ENCODE measurements around the gene PPM1B.
"Not testable (repeated sequence)": the region's sequence is repeated elsewhere in the genome, so short reads cannot be mapped to it uniquely, and the experiment has no call there.

PPM1B gene

DNA sequence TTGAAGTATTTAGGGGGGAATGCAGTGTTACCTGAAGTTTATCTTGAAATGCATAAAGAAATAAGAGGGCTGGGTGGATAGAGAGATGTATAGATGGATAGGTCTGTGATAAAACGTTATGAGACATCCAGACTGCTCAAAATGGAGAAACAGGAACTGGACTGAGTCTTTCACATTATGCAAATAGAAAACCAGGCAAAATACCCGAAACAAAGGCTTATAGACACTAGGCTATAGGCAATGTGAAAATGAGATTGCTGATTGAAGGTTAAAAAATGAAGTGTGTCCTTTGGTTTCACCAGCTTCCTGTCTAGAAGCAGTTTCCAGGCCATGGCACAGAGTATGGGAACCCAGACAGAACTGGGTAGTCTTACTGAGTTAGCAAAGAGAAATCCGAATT lies 81.7 kb downstream of the PPM1B start:
- DNase-seq (ENCODE audit: low read depth in 2 of 2): no peak

DNA sequence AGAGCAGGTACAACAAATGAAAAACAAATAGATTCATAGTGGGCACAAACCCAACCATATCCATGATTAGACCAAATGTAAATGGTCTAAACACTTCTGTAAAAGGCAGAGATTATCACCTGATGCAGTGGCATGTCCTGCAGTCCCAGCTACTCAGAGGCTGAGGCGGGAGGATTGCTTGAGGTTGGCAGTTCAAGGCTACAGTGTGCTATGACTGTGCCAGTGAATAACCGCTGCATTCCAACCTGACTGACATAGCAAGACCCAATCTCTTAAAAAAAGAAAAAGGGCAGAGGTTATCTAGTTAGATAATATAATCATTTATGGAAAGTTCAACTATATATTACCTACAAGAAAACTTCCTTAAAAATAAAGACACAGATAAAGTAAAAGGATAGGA lies 85.3 kb downstream of the PPM1B start:
- no peak for DNase-seq (ENCODE audit: low read depth in 2 of 2)

DNA sequence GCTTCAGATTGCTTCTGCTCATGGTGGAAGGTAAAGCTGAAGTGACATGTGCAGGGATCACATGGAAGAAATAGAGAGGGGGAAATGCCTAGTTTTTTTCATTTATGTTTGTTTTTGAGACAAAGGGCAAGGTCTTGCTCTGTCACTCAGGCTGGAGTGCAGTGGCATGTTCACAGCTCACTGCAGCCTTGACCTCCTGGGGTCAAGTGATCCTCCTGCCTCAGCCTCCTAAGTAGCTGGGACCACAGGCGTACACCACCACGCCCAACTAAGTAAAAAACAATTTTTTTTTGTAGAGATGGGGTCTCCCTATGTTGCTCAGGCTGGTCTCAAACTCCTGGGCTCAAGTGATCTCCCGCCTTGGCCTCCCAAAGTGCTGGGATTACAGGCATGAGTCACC lies 87.0 kb downstream of the PPM1B start:
- not testable (repeated sequence) for DNase-seq (ENCODE audit: low read depth in 2 of 2)

DNA sequence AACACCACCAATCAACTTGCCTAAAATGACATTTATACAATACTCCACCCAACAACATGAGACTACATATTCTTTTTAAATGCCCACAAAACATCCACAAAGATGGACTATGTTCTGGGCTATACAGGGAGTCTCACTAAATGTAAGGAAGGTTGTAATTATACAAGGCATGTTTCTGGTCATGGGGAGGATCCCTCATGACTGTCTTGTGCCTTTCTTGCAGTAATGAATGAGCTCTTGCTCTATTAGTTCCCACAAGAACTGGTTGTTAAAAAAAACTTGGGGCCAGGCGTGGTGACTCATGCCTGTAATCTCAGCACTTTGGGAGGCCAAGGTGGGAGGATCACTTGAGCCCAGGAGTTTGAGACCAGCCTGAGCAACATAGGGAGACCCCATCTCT lies 89.1 kb downstream of the PPM1B start:
- not testable (repeated sequence) for DNase-seq (ENCODE audit: low read depth in 2 of 2)

DNA sequence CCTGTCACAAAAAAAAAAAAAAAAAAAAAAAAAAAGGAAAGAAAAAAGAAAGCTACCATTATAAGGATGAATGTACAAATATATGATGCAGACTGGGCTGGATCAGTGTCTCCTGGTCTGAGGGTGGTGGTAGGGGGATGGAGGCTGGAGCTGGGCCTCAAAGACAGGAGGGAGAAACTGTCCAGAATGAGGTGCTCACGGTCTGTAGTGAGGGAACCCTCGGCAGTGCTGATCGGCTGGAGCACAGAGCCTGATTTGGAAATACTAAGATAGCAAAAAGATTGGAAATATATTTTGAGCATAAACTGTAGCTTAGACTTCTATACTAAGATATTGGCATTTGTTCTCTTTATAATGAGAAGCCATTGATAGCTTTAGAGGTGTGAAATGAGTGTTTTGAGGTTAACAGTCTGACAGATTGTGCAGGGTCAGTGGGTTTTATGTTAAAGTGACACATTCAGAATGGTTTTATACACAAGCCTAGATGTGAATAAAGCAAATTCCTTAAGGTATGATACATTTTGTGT lies 98.7 kb downstream of the PPM1B start:
- no peak for DNase-seq (ENCODE audit: low read depth in 2 of 2)

DNA sequence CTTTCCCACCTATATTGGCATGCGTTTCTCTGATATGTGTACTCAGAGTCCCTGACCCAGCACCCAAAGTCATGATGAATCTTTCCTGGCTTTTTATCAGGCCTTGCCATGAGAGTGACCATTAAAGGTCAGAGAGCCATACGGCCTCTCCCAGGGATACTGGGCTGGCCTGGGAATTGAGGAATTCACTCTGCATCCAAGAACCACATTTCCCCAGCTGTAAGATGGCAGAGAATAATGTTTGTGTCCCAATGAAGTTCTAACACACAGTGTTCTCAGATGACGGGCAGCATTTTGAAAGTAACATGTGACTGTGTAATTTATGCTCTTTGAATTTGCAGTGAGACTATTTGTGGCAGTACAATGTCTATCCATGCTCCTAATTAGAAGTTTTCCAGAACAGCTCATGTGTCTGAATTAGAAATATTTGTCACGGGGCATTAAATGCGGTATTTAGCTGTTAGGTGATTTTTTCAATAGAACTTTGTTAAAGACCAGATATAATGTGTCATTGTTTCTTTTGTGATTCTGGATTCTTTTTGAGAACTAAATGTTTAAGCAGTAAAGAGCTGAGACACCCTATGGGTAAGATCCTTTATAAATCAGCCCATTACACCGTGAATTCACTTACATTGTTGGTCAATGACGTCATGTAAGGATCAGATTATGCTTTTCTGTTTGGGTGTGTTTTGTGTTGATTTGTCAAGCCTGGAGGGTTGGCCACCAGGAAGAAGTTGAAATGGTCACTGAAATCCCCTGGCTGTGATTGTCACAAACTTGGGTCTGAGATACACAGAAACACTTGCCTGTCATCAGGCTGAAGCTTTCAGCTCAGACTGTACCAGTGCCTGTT lies 99.3 kb downstream of the PPM1B start:
- no peak for DNase-seq (ENCODE audit: low read depth in 2 of 2)

DNA sequence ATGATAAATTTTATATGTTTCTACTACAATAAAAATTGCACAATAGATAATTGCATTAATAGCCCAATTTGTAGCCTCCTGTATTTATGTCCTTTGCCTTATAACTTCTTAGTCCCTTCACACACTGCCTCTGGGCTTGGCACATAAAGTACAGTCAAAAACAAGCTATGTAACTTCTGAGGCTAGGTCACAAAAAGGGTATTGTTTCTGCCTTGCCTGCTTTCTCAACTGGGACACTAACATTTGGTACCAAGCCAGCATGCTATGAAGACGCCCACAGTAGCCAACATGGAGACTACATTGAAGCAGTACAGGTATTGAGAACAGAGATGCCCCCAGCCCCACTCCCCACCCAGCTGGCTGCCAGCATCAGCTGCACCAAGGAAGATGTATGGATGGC lies 101.2 kb downstream of the PPM1B start:
- DNase-seq (ENCODE audit: low read depth in 2 of 2): no peak

DNA sequence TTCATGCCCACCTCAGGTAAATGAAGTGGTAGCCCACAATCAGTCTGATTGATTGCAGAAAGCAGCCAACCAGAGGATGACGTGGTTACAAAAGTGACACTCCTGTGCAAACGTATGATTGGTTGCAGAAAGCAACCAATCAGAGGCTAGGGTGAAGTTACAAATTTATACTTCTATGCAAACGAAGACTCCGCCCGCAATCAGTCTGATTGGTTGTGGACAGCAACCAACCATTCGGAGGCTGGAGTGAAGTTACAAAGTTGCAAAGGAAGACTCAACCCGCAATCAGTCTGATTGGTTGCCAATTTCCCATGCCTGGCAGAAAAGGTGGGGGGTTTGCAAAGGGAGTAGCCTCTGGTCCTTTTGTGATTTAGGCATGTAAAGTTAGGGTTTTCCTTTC lies 102.6 kb downstream of the PPM1B start:
- DNase-seq (ENCODE audit: low read depth in 2 of 2): no peak

DNA sequence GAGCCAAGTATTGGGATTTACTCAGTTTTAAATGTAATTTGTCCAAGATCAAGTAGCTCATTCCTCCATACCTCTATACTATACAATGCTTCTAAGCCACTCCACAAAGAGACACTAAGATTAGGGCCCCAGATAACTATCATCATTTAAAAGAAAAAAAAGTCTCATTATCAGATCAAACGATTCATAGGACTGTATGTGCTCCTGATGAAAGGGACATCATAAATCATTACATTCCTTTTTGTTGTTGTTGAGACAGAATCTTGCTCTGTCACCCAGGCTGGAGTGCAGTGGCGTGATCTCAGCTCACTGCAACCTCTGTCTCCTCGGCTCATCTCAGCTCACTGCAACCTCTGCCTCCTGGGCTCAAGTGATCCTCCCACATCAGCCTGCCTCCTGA lies 104.4 kb downstream of the PPM1B start:
- no peak for DNase-seq (ENCODE audit: low read depth in 2 of 2)

DNA sequence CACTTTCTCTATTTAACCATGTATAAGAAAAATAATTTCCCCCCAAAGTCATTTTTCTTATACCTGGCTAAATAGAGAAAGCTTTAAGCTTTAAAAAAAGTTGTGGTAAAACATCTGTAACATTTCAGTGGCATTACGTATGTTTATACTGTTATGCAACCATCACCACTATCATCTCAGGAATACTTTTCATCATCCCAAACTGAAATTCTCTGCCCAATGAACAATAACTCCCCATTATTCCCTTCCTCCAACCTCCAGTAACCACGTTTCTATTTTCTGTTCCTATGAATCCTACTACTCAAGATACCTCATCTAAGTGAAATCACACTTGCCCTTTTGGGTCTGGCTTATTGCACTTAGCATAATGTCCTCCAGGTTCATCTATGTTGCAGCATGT lies 104.9 kb downstream of the PPM1B start:
- DNase-seq (ENCODE audit: low read depth in 2 of 2): no peak

DNA sequence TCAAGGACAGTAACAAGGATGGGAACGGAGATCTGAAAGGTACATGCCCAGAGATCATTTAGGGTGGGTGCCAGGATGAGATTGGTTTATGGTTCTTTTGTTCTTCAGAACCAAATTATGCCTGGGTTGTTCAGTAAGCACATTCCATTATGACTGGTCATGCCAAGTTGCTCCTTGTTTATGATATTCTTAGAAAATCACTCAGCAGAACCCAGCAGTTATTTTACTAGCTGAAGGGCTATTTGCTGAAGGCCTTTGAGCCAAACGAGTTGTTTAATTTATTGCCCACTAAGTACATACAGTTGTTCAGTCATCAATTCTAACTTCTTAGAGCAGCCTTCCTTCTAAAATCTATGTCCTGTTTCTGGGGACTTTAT lies 107.2 kb downstream of the PPM1B start:
- no peak for DNase-seq (ENCODE audit: low read depth in 2 of 2)

DNA sequence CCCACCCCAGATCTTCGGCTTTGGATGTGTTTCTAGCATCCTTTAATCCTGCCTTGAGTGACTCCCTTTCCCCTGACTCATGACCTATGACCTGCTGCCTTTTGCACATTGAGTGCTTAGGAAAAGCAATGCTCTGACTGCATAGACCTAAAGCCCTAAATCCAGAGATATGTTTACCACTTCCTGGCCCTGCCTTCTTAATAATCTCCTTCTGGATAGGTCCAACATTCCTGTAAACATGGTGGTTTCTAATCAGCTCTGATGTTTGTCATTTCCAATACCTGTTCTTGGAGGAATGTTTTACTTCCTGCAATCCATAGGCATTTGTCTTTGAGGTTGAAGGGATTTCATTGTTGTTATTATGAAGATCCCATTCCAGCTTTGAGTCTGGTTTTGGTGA lies 108.9 kb downstream of the PPM1B start:
- DNase-seq (ENCODE audit: low read depth in 2 of 2): no peak

DNA sequence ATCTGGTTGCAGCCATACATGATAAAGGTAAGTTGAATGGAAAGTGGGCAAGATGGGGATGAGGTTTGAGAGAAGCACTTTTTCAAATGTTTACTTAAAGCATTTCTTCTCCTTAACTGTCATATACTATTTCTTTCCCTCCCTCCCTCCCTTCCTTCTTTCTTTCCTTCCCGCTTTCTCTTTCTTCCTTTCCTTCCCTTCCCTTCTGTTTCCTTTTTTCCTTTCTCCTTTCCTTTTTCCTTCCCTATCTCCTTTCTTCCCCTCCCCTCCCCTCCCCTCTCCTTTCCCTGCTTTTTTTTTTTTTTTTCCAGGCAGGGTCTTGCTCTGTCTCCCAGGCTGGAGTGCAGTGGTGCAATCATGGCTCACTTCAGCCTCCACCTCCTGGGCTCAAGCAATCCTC lies 112.2 kb downstream of the PPM1B start:
- no peak for DNase-seq (ENCODE audit: low read depth in 2 of 2)
